ENCODE data around the gene SLC22A23. TPM values are rescaled to one million over a fixed set of nuclear protein-coding genes. Genes with fewer than 3 reads are reported as not detected.
"Not testable (repeated sequence)": the region's sequence is repeated elsewhere in the genome, so short reads cannot be mapped to it uniquely, and the experiment has no call there.

SLC22A23 gene
- total and polyA plus RNA-seq, 2 donors, result 7.0 to 16.4 TPM

DNA sequence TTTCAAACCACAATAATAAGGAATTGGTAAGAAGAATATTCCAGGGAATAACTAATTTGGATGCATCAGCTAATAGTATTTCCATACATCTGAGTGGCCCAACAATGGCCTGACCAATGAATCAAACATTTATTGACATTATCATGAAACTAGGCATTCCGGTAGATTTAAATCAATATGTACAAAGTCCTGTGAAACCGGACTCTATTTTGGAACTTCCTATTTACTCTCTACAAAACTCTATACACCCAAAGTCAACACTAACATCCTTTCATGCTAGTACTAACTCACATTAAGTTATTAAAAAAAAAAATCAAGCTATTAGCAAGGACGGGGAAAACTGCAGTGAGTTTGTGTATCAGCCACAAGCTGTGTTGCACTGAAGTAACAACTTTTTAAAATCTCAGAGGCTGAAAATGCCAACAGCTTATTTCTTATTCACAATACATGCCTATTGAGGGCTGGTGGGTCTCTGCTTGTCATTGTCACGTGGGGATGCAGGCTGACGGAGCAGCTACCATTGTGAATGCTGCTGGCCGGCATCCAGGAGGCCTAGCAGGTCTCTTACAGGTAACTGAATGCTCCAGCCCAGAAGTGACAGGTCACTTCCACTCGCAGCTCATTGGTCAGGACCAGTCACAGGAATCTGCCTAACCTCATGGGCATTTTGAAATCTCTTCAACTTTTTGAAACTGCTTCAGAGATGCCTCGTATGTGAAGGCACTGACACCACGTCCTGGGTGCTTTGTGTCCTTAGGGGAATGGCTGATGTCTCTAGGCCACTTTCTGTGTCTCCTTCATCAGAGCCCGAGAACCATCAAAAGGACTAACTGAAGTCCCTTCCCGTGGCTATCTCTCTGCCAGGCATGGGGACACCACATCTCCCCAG lies 76.3 kb downstream of the SLC22A23 start:
- no peak for DNase-seq (ENCODE audit: low read depth in 6 of 9, low spot score in 9 of 9)
- H3K27ac ChIP-seq (ENCODE audit: low read depth in 1 of 2, low read length in 1 of 2), result peak overlapping the region in 1 of 2 donors; percentile 74

DNA sequence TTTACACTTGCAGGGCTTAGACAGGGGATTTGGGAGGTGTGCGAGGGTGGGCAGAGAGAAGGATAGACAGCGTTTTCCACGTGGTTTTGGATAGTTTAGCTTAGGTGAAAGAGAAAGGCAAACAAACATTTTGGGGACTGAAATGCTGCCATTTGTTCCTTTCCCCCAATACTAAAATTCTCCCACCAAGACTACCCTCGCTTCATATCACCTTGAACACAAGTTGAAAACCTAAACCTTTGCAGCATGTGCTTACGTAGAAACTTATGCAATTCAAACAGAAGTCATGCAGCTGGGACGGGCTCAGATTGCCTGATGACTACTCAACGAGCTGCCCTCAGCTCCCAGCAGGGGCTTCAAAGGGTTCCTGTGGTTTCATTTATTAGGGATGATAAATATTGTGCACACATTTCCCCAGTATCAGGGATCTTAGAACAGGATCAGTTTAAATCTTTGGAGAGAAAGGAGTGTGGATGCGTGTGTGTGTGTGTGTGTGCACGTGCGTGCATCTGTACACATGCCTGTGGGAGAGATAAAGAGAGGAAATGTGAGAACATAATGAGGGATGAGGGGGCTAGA lies 77.3 kb downstream of the SLC22A23 start:
- no peak overlapping the region for H3K4me3 ChIP-seq (ENCODE audit: low read length in 2 of 2)
- WGBS, result 86% methylated on average over 10 of the region's 10 CpGs
- H3K36me3 ChIP-seq (ENCODE audit: control insufficient read depth in 2 of 2, insufficient read depth in 2 of 2, low read length in 1 of 2), result no peaks in the 10 kb centered on the region
- no peak for DNase-seq (ENCODE audit: low read depth in 6 of 9, low spot score in 9 of 9)
- peaks cover 2 to 4% of the 10 kb centered on the region in 2 donors for H3K27me3 ChIP-seq (ENCODE audit: control insufficient read depth in 2 of 2, insufficient read depth in 1 of 2, low read length in 1 of 2)
- peaks cover 4 to 31% of the 10 kb centered on the region in 2 donors for H3K4me1 ChIP-seq (ENCODE audit: control insufficient read depth in 2 of 2, insufficient read depth in 2 of 2, low read length in 2 of 2)
- no peak overlapping the region for H3K27ac ChIP-seq (ENCODE audit: low read depth in 1 of 2, low read length in 1 of 2)
- no peaks in the 10 kb centered on the region for H3K9me3 ChIP-seq (ENCODE audit: control insufficient read depth in 2 of 2, insufficient read depth in 1 of 2, low read length in 1 of 2)

More for the DNA sequence above, 76.3 kb downstream of the SLC22A23 start:
- Histone ChIP-seq H3K4me1 (ENCODE audit: control insufficient read depth in 2 of 2, insufficient read depth in 2 of 2, low read length in 2 of 2) (peaks cover 4 to 38% of the 10 kb centered on the region in 2 donors), H3K36me3 (ENCODE audit: control insufficient read depth in 2 of 2, insufficient read depth in 2 of 2, low read length in 1 of 2) (no peaks in the 10 kb centered on the region), H3K9me3 (ENCODE audit: control insufficient read depth in 2 of 2, insufficient read depth in 1 of 2, low read length in 1 of 2) (no peaks in the 10 kb centered on the region), H3K4me3 (ENCODE audit: low read length in 2 of 2) (no peak overlapping the region), H3K27me3 (ENCODE audit: control insufficient read depth in 2 of 2, insufficient read depth in 1 of 2, low read length in 1 of 2) (peaks cover 2 to 4% of the 10 kb centered on the region in 2 donors)
- 93% methylated on average over 11 of the region's 11 CpGs for WGBS

- H3K36me3 ChIP-seq (ENCODE audit: control insufficient read depth in 2 of 2, insufficient read depth in 2 of 2, low read length in 1 of 2); H3K9me3 ChIP-seq (ENCODE audit: control insufficient read depth in 2 of 2, insufficient read depth in 1 of 2, low read length in 1 of 2); H3K27me3 ChIP-seq (ENCODE audit: control insufficient read depth in 2 of 2, insufficient read depth in 1 of 2, low read length in 1 of 2); H3K27ac ChIP-seq (ENCODE audit: low read depth in 1 of 2, low read length in 1 of 2); H3K4me3 ChIP-seq (ENCODE audit: low read length in 2 of 2); DNase-seq (ENCODE audit: low read depth in 6 of 9, low spot score in 9 of 9): not testable (repeated sequence)
- 87% methylated on average over 4 of the region's 4 CpGs for WGBS
- peaks cover 4 to 31% of the 10 kb centered on the region in 2 donors for H3K4me1 ChIP-seq (ENCODE audit: control insufficient read depth in 2 of 2, insufficient read depth in 2 of 2, low read length in 2 of 2)
These were observed 78.0 kb downstream of the SLC22A23 start for GRCh38 chr6:3378808-3379207.

DNA sequence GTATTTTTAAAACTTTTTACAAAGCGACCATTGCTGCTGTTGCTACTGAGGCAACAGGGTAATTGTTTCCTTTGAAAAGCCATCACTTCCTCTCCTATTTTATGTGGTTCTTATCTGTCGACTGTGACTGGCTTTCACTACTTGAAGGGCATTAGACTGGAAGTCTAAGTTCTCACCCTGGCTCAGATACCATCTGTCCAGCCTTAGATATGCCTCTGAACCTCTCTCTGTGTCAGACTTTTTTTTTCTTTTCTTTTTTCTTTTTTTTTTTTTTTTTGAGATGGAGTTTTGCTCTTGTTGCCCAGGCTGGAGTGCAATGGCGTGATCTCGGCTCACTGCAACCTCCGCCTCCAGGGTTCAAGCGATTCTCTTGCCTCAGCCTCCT lies 78.5 kb downstream of the SLC22A23 start:
- not testable (repeated sequence) for H3K27me3 ChIP-seq (ENCODE audit: control insufficient read depth in 2 of 2, insufficient read depth in 1 of 2, low read length in 1 of 2); H3K27ac ChIP-seq (ENCODE audit: low read depth in 1 of 2, low read length in 1 of 2); H3K36me3 ChIP-seq (ENCODE audit: control insufficient read depth in 2 of 2, insufficient read depth in 2 of 2, low read length in 1 of 2); H3K4me3 ChIP-seq (ENCODE audit: low read length in 2 of 2); H3K9me3 ChIP-seq (ENCODE audit: control insufficient read depth in 2 of 2, insufficient read depth in 1 of 2, low read length in 1 of 2)
- peaks cover 4 to 31% of the 10 kb centered on the region in 2 donors for H3K4me1 ChIP-seq (ENCODE audit: control insufficient read depth in 2 of 2, insufficient read depth in 2 of 2, low read length in 2 of 2)
- peak in 2 of 9 donors; percentile 42 to 61 for DNase-seq (ENCODE audit: low read depth in 6 of 9, low spot score in 9 of 9)
- WGBS, result 43% methylated on average over 6 of the region's 6 CpGs

DNA sequence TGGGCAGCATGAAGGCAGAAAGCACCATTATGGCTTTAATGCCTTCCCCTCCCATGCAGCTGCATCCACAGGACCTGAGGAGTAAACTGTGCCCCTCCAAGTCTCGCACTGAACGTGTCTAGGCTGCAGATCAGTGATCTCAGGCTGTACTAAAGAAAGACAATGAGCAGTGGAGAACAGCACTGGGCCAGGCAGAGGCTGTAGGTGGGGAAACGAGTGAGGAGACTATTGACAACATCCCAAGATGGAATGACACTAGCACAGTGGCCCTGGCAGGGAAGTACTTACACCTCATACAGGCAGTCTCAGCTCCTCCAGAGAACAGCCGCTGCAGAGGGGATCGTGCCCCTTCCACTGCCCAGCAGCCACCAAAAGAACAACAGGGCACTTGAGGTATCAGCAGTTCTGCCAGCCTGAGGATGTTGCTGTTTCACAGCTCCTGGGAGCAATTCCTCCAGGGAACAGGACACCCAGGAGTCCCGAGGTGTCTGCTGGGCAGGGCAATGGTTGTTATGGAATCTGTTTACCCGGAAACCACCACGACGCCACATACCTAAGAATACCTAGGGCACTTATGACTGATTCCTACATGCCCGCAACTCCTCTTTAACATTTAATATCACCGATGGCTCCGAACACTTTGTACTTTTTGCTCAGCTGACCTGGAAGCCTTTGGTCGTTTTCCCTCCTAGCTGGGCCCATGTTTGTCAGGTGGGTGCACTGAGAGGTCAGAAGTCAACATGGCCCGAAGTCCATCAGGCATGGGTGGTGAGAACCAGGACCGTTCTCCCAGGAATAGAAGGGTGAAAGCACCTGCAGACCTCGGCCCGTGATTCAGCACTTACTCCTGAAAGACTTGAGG lies 79.1 kb downstream of the SLC22A23 start:
- DNase-seq (ENCODE audit: low read depth in 6 of 9, low spot score in 9 of 9), result no peak
- Histone ChIP-seq H3K9me3 (ENCODE audit: control insufficient read depth in 2 of 2, insufficient read depth in 1 of 2, low read length in 1 of 2) (no peaks in the 10 kb centered on the region), H3K4me1 (ENCODE audit: control insufficient read depth in 2 of 2, insufficient read depth in 2 of 2, low read length in 2 of 2) (peaks cover 4 to 31% of the 10 kb centered on the region in 2 donors), H3K27me3 (ENCODE audit: control insufficient read depth in 2 of 2, insufficient read depth in 1 of 2, low read length in 1 of 2) (peaks cover 2 to 4% of the 10 kb centered on the region in 2 donors), H3K4me3 (ENCODE audit: low read length in 2 of 2) (no peak overlapping the region), H3K27ac (ENCODE audit: low read depth in 1 of 2, low read length in 1 of 2) (no peak overlapping the region), H3K36me3 (ENCODE audit: control insufficient read depth in 2 of 2, insufficient read depth in 2 of 2, low read length in 1 of 2) (no peaks in the 10 kb centered on the region)
- 67% methylated on average over 17 of the region's 17 CpGs for WGBS

DNA sequence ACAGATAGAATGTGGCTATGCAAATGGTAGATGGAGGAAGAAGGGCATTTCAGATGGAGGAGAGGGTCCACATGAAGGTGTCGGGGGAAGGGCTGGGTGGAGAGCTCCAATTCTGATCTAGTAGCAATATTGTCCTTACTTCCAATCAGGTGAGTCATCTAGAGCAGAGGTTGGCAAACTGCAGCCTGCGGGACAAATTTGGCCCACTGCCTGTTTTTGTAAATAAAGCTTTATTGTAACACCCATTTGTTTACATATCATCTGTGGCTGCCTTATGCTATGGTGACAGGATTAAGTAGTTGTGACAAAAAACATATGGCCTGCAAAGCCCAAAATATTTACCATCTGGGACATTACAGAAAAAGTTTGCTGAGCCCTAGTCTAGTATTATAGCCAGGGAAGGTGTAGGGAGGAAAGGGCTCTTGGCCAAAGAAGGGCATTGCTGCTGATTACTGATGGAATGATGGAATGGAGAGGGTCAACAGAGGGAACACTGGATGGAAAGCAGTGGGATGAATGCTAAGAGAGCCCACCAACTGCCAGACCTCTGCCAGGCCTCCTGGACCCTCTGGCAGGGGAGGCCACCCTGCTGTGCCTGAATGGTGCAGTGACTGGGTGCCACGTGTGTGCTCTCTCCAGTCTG lies 79.8 kb downstream of the SLC22A23 start:
- WGBS, result 87% methylated on average over 3 of the region's 3 CpGs
- peaks cover 4 to 30% of the 10 kb centered on the region in 2 donors for H3K4me1 ChIP-seq (ENCODE audit: control insufficient read depth in 2 of 2, insufficient read depth in 2 of 2, low read length in 2 of 2)
- H3K4me3 ChIP-seq (ENCODE audit: low read length in 2 of 2), result no peak overlapping the region
- H3K9me3 ChIP-seq (ENCODE audit: control insufficient read depth in 2 of 2, insufficient read depth in 1 of 2, low read length in 1 of 2), result no peaks in the 10 kb centered on the region
- H3K27me3 ChIP-seq (ENCODE audit: control insufficient read depth in 2 of 2, insufficient read depth in 1 of 2, low read length in 1 of 2), result peaks cover 2 to 4% of the 10 kb centered on the region in 2 donors
- H3K36me3 ChIP-seq (ENCODE audit: control insufficient read depth in 2 of 2, insufficient read depth in 2 of 2, low read length in 1 of 2), result no peaks in the 10 kb centered on the region
- no peak for DNase-seq (ENCODE audit: low read depth in 6 of 9, low spot score in 9 of 9)
- no peak overlapping the region for H3K27ac ChIP-seq (ENCODE audit: low read depth in 1 of 2, low read length in 1 of 2)

DNA sequence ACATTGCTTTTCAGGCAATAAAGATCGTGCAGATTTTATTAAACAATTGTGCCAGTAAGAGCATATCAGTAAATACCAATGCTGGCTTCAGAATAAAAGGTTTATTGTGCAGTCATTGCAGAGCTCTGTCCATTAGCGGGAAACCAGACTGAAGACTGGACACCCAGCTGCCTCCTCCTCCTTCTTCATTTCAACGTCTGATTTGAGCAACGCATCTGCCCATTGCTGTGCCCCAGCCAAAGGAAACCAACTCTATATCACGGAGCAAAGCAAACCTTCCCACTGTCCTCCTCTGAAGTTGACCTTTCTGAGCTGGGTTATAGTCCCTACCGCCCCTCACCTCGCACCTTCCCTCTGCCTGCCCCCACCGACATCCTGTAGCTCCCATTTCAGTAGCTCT lies 80.8 kb downstream of the SLC22A23 start:
- H3K9me3 ChIP-seq (ENCODE audit: control insufficient read depth in 2 of 2, insufficient read depth in 1 of 2, low read length in 1 of 2), result no peaks in the 10 kb centered on the region
- peaks cover 2 to 4% of the 10 kb centered on the region in 2 donors for H3K27me3 ChIP-seq (ENCODE audit: control insufficient read depth in 2 of 2, insufficient read depth in 1 of 2, low read length in 1 of 2)
- H3K4me3 ChIP-seq (ENCODE audit: low read length in 2 of 2), result no peak overlapping the region
- no peaks in the 10 kb centered on the region for H3K36me3 ChIP-seq (ENCODE audit: control insufficient read depth in 2 of 2, insufficient read depth in 2 of 2, low read length in 1 of 2)
- H3K27ac ChIP-seq (ENCODE audit: low read depth in 1 of 2, low read length in 1 of 2), result no peak overlapping the region
- WGBS, result 95% methylated on average over 8 of the region's 8 CpGs
- peaks cover 4 to 26% of the 10 kb centered on the region in 2 donors for H3K4me1 ChIP-seq (ENCODE audit: control insufficient read depth in 2 of 2, insufficient read depth in 2 of 2, low read length in 2 of 2)
- no peak for DNase-seq (ENCODE audit: low read depth in 6 of 9, low spot score in 9 of 9)

DNA sequence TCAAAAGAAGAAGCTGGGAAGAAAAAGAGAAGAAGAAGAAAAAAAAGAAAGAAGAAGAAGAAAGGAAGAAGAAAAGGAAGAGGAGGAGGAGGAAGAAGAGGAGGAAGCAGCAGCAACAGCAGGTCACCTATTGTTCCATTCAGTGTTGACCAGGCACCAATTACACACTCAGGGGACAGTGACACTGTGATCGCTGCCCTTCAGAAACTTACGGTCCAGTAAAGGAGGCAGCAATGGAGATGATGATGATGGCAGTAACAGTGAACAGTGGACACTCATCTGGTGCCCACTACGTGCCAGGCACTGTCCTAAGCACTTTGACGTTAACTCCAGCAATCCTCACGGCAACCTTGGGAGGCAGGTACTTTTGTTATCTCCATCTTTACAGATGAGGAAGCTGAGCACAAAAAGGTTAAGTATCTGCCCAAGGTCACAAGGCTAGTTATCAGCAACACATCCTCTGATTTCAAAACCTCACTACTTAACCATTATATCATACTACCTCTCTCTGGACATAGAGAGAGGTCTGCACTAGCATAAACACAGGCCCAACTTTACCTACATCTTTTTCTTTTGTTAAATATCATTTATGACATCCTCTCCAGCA lies 83.2 kb downstream of the SLC22A23 start:
- 98% methylated on average over 5 of the region's 5 CpGs for WGBS
- Histone ChIP-seq H3K36me3 (ENCODE audit: control insufficient read depth in 2 of 2, insufficient read depth in 2 of 2, low read length in 1 of 2) (no peaks in the 10 kb centered on the region), H3K27ac (ENCODE audit: low read depth in 1 of 2, low read length in 1 of 2) (no peak overlapping the region), H3K9me3 (ENCODE audit: control insufficient read depth in 2 of 2, insufficient read depth in 1 of 2, low read length in 1 of 2) (peaks cover 0 to 2% of the 10 kb centered on the region in 2 donors), H3K4me1 (ENCODE audit: control insufficient read depth in 2 of 2, insufficient read depth in 2 of 2, low read length in 2 of 2) (peaks cover 4 to 25% of the 10 kb centered on the region in 2 donors), H3K27me3 (ENCODE audit: control insufficient read depth in 2 of 2, insufficient read depth in 1 of 2, low read length in 1 of 2) (peaks cover 0 to 4% of the 10 kb centered on the region in 2 donors), H3K4me3 (ENCODE audit: low read length in 2 of 2) (no peak overlapping the region)
- no peak for DNase-seq (ENCODE audit: low read depth in 6 of 9, low spot score in 9 of 9)

Data from thymus (tissue), 11 donors.